HuH-7.5 (cell line): ENCODE measurements around the gene MRPL50.

Source experiments
- DNase-seq: peaks from one replicate; pipeline ENCODE4 v3.0.0; 2011; ENCODE audit warnings: low spot score

MRPL50 gene

GRCh38 chr9:101398068-101398929 lies at the start of gene MRPL50, which contains the start of gene ZNF189:
TSS of gene MRPL50 (minus strand) at chr9:101398618. CDS start at chr9:101398592, 26 bp downstream.
TSS of gene ZNF189 (plus strand) at chr9:101398851. CDS start at chr9:101399157, 306 bp downstream.
- DNase-seq, result peak; percentile 62

GRCh38 chr9:101446732-101447131 lies 48.3 kb upstream of the MRPL50 start:
- no peak for DNase-seq

- DNase-seq, result no peak
These were observed 47.1 kb upstream of the MRPL50 start for GRCh38 chr9:101445353-101446029.

- DNase-seq, result no peak
These were observed 45.0 kb upstream of the MRPL50 start for GRCh38 chr9:101443364-101443771.

GRCh38 chr9:101442736-101443135 lies 44.3 kb upstream of the MRPL50 start:
- no peak for DNase-seq

- no peak for DNase-seq
These were observed 43.9 kb upstream of the MRPL50 start for GRCh38 chr9:101442318-101442717.

GRCh38 chr9:101440714-101441230 lies 42.4 kb upstream of the MRPL50 start:
- no peak for DNase-seq

- no peak for DNase-seq
These were observed 40.1 kb upstream of the MRPL50 start for GRCh38 chr9:101438523-101438922.

- DNase-seq, result no peak
These were observed 39.4 kb upstream of the MRPL50 start for GRCh38 chr9:101437806-101438232.

GRCh38 chr9:101435601-101436079 lies 37.2 kb upstream of the MRPL50 start, which contains the start of gene ALDOB:
TSS of gene ALDOB (minus strand) at chr9:101435774. CDS start at chr9:101430887, 4,887 bp downstream.
- no peak for DNase-seq

- DNase-seq, result no peak
These were observed 36.6 kb upstream of the MRPL50 start for GRCh38 chr9:101434998-101435397.

GRCh38 chr9:101433229-101433628 lies 34.8 kb upstream of the MRPL50 start:
- DNase-seq, result no peak

GRCh38 chr9:101432740-101433139 lies 34.3 kb upstream of the MRPL50 start:
- no peak for DNase-seq

- DNase-seq, result no peak
These were observed 33.8 kb upstream of the MRPL50 start for GRCh38 chr9:101432171-101432570.

GRCh38 chr9:101429736-101430135 lies 31.3 kb upstream of the MRPL50 start:
- DNase-seq, result no peak

- DNase-seq, result no peak
These were observed 30.5 kb upstream of the MRPL50 start for GRCh38 chr9:101428909-101429308.

GRCh38 chr9:101427957-101428655 lies 29.7 kb upstream of the MRPL50 start:
- DNase-seq, result no peak

- DNase-seq, result no peak
These were observed 28.9 kb upstream of the MRPL50 start for GRCh38 chr9:101427358-101427757.

- DNase-seq, result no peak
These were observed 23.2 kb upstream of the MRPL50 start for GRCh38 chr9:101421653-101422065.

GRCh38 chr9:101419863-101420262 lies 21.4 kb upstream of the MRPL50 start:
- DNase-seq, result no peak

GRCh38 chr9:101418518-101419430 lies 20.4 kb upstream of the MRPL50 start:
- DNase-seq, result no peak
